Endothelial cell of umbilical vein (primary cell): ENCODE results near the gene FBXL17. TPM values are rescaled to one million over a fixed set of nuclear protein-coding genes. Genes with fewer than 3 reads are reported as not detected.

ENCODE experiments used
- BruUV-seq: library from RNA; stranded (reverse); fragments of 400-500 nt; replicated peaks from 2 replicates; lab custom pipeline; 2021; lab: Mats Ljungman, UMichigan
- CTCF ChIA-PET: fragments of 300-600, 350-600 bp; sonication (Branson Sonifier 250); formaldehyde crosslinking; loops from one replicate; lab custom pipeline; 2021; ENCODE audit warnings: antibody characterized with exemption, inconsistent platforms; lab: Charles Lee
- POLR2A ChIA-PET: fragments of 300-600, 350-600 bp; sonication (Branson Sonifier 250); formaldehyde crosslinking; loops from one replicate; lab custom pipeline; 2021; ENCODE audit warnings: antibody characterized with exemption, inconsistent platforms; lab: Charles Lee
- DNase-seq: peaks from one replicate; pipeline ENCODE4 v3.0.0-alpha.2; 2011; ENCODE audit warnings: low read depth, low spot score
- FAIRE-seq: peaks from 2 replicates; lab custom pipeline; 2011; peaks lifted over from hg19 to GRCh38; lab: Jason Lieb, UNC
- H2AFZ ChIP-seq: 2 replicates; pipeline ENCODE4 v1.6.0; 2012; ENCODE audit warnings: low read depth, low read length, control low read depth, inconsistent platforms
- H3K27ac ChIP-seq: 2 replicates; pipeline ENCODE4 v1.5.1; 2011; ENCODE audit warnings: low read depth, mild to moderate bottlenecking, control low read depth, low read length, moderate library complexity; ENCODE audit not compliant: insufficient read depth
- H3K27me3 ChIP-seq, 2 experiments: 2 replicates each; pipeline versions ENCODE4 v1.6.0 to v1.6.1; 2011; ENCODE audit warnings: low read length in 2 of 2, mixed read lengths in 1 of 2; ENCODE audit not compliant: control insufficient read depth in 2 of 2, insufficient read depth in 2 of 2
- H3K36me3 ChIP-seq, 2 experiments: 2 replicates in 1 of 2; 3 replicates in 1 of 2; pipeline ENCODE4 v1.5.1; 2011; ENCODE audit warnings: low read length in 2 of 2, mild to moderate bottlenecking in 1 of 2, moderate library complexity in 1 of 2; ENCODE audit not compliant: control insufficient read depth in 2 of 2, insufficient read depth in 2 of 2; ENCODE audit errors: extremely low read depth in 1 of 2
- H3K4me1 ChIP-seq: 3 replicates; pipeline ENCODE4 v1.5.1; 2011; ENCODE audit warnings: mild to moderate bottlenecking, low read length; ENCODE audit not compliant: control insufficient read depth, insufficient read depth; ENCODE audit errors: extremely low read depth
- H3K4me2 ChIP-seq: 2 replicates; pipeline ENCODE4 v1.6.1; 2011; ENCODE audit warnings: low read length, control low read depth, mixed read lengths; ENCODE audit not compliant: insufficient read depth
- H3K4me3 ChIP-seq, 3 experiments: fragments of 200-600 bp in 1 of 3; sonication (generic), shearing (Covaris generic) in 1 of 3; replicated peaks in 1 of 3; 2 replicates each; pipeline ENCODE4 v1.5.1; 2011 to 2016; ENCODE audit warnings: control low read depth in 3 of 3, low read length in 3 of 3, mild to moderate bottlenecking in 2 of 3, inconsistent platforms in 1 of 3, low read depth in 1 of 3, moderate library complexity in 1 of 3; ENCODE audit not compliant: insufficient read depth in 1 of 3
- H3K79me2 ChIP-seq: 2 replicates; pipeline ENCODE4 v1.6.0; 2012; ENCODE audit warnings: low read length, inconsistent platforms; ENCODE audit not compliant: control insufficient read depth, insufficient read depth
- H3K9ac ChIP-seq: replicated peaks from 2 replicates; pipeline ENCODE3; 2011; ENCODE audit warnings: low read length, control low read depth; ENCODE audit not compliant: insufficient read depth; ENCODE audit errors: extremely low read depth
- H3K9me1 ChIP-seq: replicated peaks from 3 replicates; pipeline ENCODE4 v1.6.0; 2011; ENCODE audit warnings: mild to moderate bottlenecking, low read length; ENCODE audit not compliant: control insufficient read depth, insufficient read depth; ENCODE audit errors: extremely low read depth
- H3K9me3 ChIP-seq: replicated peaks from 2 replicates; pipeline ENCODE4 v1.5.1; 2012; ENCODE audit warnings: low read length, inconsistent platforms; ENCODE audit not compliant: control insufficient read depth, insufficient read depth
- H4K20me1 ChIP-seq: replicated peaks from 2 replicates; pipeline ENCODE3; 2011; ENCODE audit warnings: mild to moderate bottlenecking, low read length; ENCODE audit not compliant: control insufficient read depth, insufficient read depth; ENCODE audit errors: extremely low read depth
- FOS ChIP-seq: IDR thresholded peaks from 2 replicates; pipeline ENCODE4 v1.6.1; 2011; ENCODE audit warnings: mild to moderate bottlenecking, low read length, moderate library complexity, borderline replicate concordance; ENCODE audit not compliant: insufficient read depth
- JUN ChIP-seq: IDR thresholded peaks from 2 replicates; pipeline ENCODE4 v1.6.1; 2011; ENCODE audit warnings: borderline replicate concordance, low read depth; ENCODE audit not compliant: insufficient read length, insufficient read depth
- MYC ChIP-seq: IDR thresholded peaks from one replicate; pipeline ENCODE4 v1.6.1; 2011; ENCODE audit warnings: mild to moderate bottlenecking, low read depth, low read length
- POLR2A ChIP-seq: IDR thresholded peaks from 2 replicates; pipeline ENCODE4 v1.6.1; 2012; ENCODE audit warnings: low read depth, mild to moderate bottlenecking, control low read depth, low read length
- POLR2AphosphoS5 ChIP-seq: IDR thresholded peaks from 2 replicates; pipeline ENCODE4 v1.6.1; 2012; ENCODE audit warnings: low read depth, mild to moderate bottlenecking, control low read depth, low read length, moderate library complexity; ENCODE audit not compliant: insufficient read depth
- dilution Hi-C: fragments of 300-500 bp; cut with MboI; formaldehyde crosslinking; loops from one replicate; pipeline ENCODE4 v1.15.0; 2019; ENCODE audit warnings: low sequenced_read_pairs; ENCODE audit not compliant: extremely low pct_ligation_motif_present
- intact Hi-C: fragments of 100-400 bp; cut with micrococcal nuclease; formaldehyde crosslinking; loops from one replicate; pipeline ENCODE4 v1.10.0; 2022
- polyA plus RNA-seq, 4 experiments: library from polyadenylated mRNA; depleted of rRNA in 3 of 4; stranded (reverse) in 3 of 4; unstranded in 1 of 4; fragments of >200 nt; gene quantifications; 2 replicates each; pipeline versions ENCODE4 v1.2.1 to v1.2.3, GENCODE V29; 2011 to 2012; ENCODE audit warnings: missing spikeins in 1 of 4
- total RNA-seq: library from RNA; stranded (reverse); gene quantifications from 2 replicates; pipeline ENCODE4 v1.2.3, GENCODE V29; 2021
- TF ChIP-seq, protein P1 (sequence below), 2 donors: IDR thresholded peaks; 1 replicate in 1 of 2; 2 replicates in 1 of 2; pipeline ENCODE4 v1.5.1; 2011; ENCODE audit warnings: low read length in 2 of 2, mild to moderate bottlenecking in 2 of 2, moderate library complexity in 2 of 2, control low read depth in 1 of 2, inconsistent platforms in 1 of 2, low read depth in 1 of 2; ENCODE audit not compliant: insufficient read depth in 1 of 2; ENCODE audit errors: extremely low read depth in 1 of 2

FBXL17 gene
- total and polyA plus RNA-seq, 2 donors (not counting 3 experiments of a cell fraction or from before 2014, with no cell fraction given): 2.7 to 8.8 TPM

DNA sequence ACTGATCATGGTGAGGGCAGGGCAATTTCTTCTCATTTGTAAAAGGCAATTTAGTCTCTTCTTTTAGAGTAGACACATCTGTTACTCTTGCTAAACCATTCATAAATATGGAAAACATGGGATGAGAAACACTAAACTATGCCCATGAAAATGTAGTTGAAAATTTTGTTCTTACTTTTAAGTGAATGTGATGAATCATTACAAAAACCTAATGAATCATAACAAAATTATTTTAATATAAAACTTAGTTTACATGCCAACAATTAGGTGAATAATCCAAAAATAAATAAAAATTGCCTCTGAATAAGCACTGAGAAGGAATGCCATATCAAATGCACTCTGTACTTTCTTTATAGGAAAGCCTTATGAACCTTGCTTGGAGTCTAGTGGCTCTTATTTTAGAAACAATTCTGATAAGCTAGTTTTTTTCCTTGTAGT, 413.5 kb downstream of the FBXL17 start:
- no peaks in the 10 kb centered on the region for H3K79me2 ChIP-seq
- H3K9me3 ChIP-seq: no peaks in the 10 kb centered on the region
- no peaks in the 10 kb centered on the region for H3K36me3 ChIP-seq
- H3K27ac ChIP-seq: no peak overlapping the region
- no peak for DNase-seq
- intact Hi-C loops (no loop called here), dilution Hi-C loops (no loop called here)
- H3K4me3 ChIP-seq: no peak overlapping the region
- POLR2A ChIA-PET: no interaction called here
- H3K27me3 ChIP-seq: no peaks in the 10 kb centered on the region
- TF ChIP-seq FOS (peak; percentile 37), JUN (no peak)
- CTCF ChIA-PET: no interaction called here
- H3K9ac ChIP-seq: no peak overlapping the region
- no peak overlapping the region for H3K4me2 ChIP-seq
- peaks cover 7% of the 10 kb centered on the region for H3K4me1 ChIP-seq
- H2AFZ ChIP-seq: no peak overlapping the region
- no TSS peak for BruUV-seq
- H4K20me1 ChIP-seq: no peaks in the 10 kb centered on the region
- no peaks in the 10 kb centered on the region for H3K9me1 ChIP-seq
- no peak for FAIRE-seq

DNA sequence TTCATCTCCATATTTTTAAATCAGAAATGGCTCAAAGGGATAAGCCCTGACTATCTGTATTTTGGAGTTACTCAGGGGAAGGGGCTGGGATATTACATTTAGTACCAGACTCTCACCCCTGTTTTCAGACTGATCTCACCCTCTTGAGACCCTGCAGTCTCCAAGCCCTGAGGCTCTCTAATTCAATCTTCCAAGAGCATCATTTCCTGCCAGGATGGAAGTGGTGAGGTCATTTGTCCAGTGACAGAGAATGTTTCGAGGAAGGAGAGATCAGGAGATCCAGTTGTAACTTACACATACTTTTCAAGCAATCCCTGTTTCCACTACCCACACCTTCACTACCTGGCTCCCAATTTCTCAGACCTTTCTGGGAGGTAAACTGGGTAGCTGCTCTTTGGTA, 415.7 kb downstream of the FBXL17 start:
- Histone ChIP-seq H3K27me3 (no peaks in the 10 kb centered on the region), H3K9ac (no peak overlapping the region), H3K4me2 (peak overlapping the region; percentile 4), H3K4me3 (no peak overlapping the region), H3K36me3 (no peaks in the 10 kb centered on the region), H3K79me2 (no peaks in the 10 kb centered on the region), H3K9me3 (no peaks in the 10 kb centered on the region), H3K27ac (no peak overlapping the region), H4K20me1 (no peaks in the 10 kb centered on the region), H2AFZ (no peak overlapping the region), H3K4me1 (peaks cover 7% of the 10 kb centered on the region), H3K9me1 (no peaks in the 10 kb centered on the region)
- intact Hi-C loops (no loop called here), dilution Hi-C loops (no loop called here)
- BruUV-seq: no TSS peak
- FAIRE-seq (no peak), DNase-seq (peak; percentile 25)
- ChIA-PET POLR2A (no interaction called here), CTCF (no interaction called here)
- no peak for TF ChIP-seq POLR2AphosphoS5
- TF ChIP-seq MYC: no peak
- no peak for TF ChIP-seq FOS
- peak; percentile 32 for TF ChIP-seq JUN
- TF ChIP-seq, protein P1, sequence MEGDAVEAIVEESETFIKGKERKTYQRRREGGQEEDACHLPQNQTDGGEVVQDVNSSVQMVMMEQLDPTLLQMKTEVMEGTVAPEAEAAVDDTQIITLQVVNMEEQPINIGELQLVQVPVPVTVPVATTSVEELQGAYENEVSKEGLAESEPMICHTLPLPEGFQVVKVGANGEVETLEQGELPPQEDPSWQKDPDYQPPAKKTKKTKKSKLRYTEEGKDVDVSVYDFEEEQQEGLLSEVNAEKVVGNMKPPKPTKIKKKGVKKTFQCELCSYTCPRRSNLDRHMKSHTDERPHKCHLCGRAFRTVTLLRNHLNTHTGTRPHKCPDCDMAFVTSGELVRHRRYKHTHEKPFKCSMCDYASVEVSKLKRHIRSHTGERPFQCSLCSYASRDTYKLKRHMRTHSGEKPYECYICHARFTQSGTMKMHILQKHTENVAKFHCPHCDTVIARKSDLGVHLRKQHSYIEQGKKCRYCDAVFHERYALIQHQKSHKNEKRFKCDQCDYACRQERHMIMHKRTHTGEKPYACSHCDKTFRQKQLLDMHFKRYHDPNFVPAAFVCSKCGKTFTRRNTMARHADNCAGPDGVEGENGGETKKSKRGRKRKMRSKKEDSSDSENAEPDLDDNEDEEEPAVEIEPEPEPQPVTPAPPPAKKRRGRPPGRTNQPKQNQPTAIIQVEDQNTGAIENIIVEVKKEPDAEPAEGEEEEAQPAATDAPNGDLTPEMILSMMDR (IDR thresholded peaks at IDR 0.05; ENCODE audit: extremely low read depth in 1 of 2, insufficient read depth in 1 of 2, low read depth in 1 of 2, low read length in 2 of 2): no peak
- no peak for TF ChIP-seq POLR2A
